Smooth muscle cell (in vitro differentiated cells): ENCODE results near the gene IFTAP. TPM values are rescaled to one million over a fixed set of nuclear protein-coding genes. Genes with fewer than 3 reads are reported as not detected.

Experiments
- DNase-seq: peaks from one replicate; lab custom pipeline; 2025; ENCODE audit not compliant: unreplicated experiment; lab: John Stamatoyannopoulos, UW
- H2AFZ ChIP-seq: fragments of 200-600 bp; sonication (generic); 2 replicates; pipeline ENCODE4 v1.6.0; 2016; ENCODE audit warnings: antibody characterized with exemption, low read depth, mild to moderate bottlenecking
- H3F3A ChIP-seq: fragments of 200-600 bp; sonication (generic); 2 replicates; pipeline ENCODE4 v1.6.0; 2017; ENCODE audit warnings: antibody characterized with exemption, low read depth
- H3K27ac ChIP-seq: fragments of 200-600 bp; sonication (generic); 2 replicates; pipeline ENCODE4 v1.5.1; 2016; ENCODE audit warnings: low read depth, mild to moderate bottlenecking
- H3K27me3 ChIP-seq: fragments of 200-600 bp; sonication (generic); 2 replicates; pipeline ENCODE4 v1.6.1; 2016; ENCODE audit warnings: low read depth, mild to moderate bottlenecking
- H3K36me3 ChIP-seq: fragments of 200-600 bp; sonication (generic); 2 replicates; pipeline ENCODE4 v1.5.1; 2016; ENCODE audit warnings: low read depth
- H3K4me1 ChIP-seq: fragments of 200-600 bp; sonication (generic); 2 replicates; pipeline ENCODE4 v1.5.1; 2016; ENCODE audit warnings: low read depth
- H3K4me2 ChIP-seq: fragments of 200-600 bp; sonication (generic); 2 replicates; pipeline ENCODE4 v1.6.0; 2016; ENCODE audit warnings: mild to moderate bottlenecking
- H3K4me3 ChIP-seq: fragments of 200-600 bp; sonication (generic); 2 replicates; pipeline ENCODE4 v1.5.1; 2016; ENCODE audit warnings: mild to moderate bottlenecking
- H3K79me2 ChIP-seq: fragments of 200-600 bp; sonication (generic); 2 replicates; pipeline ENCODE4 v1.6.0; 2016; ENCODE audit warnings: low read depth, mild to moderate bottlenecking
- H3K9ac ChIP-seq: fragments of 200-600 bp; sonication (generic); 2 replicates; pipeline ENCODE4 v1.6.0; 2016; ENCODE audit warnings: low read depth
- H3K9me3 ChIP-seq: fragments of 200-600 bp; sonication (generic); replicated peaks from 2 replicates; pipeline ENCODE4 v1.5.1; 2016; ENCODE audit warnings: low read depth
- H4K20me1 ChIP-seq: fragments of 200-600 bp; sonication (generic); 2 replicates; pipeline ENCODE4 v1.6.0; 2016; ENCODE audit warnings: low read depth
- CTCF ChIP-seq: fragments of 200-600 bp; sonication (generic); IDR thresholded peaks from 2 replicates; pipeline ENCODE4 v1.5.1; 2017; ENCODE audit warnings: borderline replicate concordance, mild to moderate bottlenecking, antibody characterized with exemption; ENCODE audit not compliant: insufficient read depth, poor library complexity, severe bottlenecking
- WGBS: methylation state at CpG from one replicate; pipeline ENCODE4 v1.1.7; 2016; ENCODE audit warnings: low lambda C conversion rate; 5-methylcytosine and 5-hydroxymethylcytosine counted together
- polyA plus RNA-seq: library from polyadenylated mRNA; unstranded; fragments of >200 nt; fragmentation: Nextera tagmentation; extraction: Ambion mirVana; gene quantifications from 2 replicates; pipeline ENCODE4 v1.2.1, GENCODE V29; 2016
- total RNA-seq: library from RNA; depleted of rRNA; stranded (reverse); fragments of >200 nt; gene quantifications from 2 replicates; pipeline ENCODE4 v1.2.3, GENCODE V29; 2014

Gene IFTAP
- total and polyA plus RNA-seq, 2 experiments from 2014 or later = 17.8 to 33.1 TPM

GRCh38 chr11:36608491-36609199 lies 14.3 kb downstream of the IFTAP start:
- Histone ChIP-seq H3K4me3 (no peak overlapping the region), H3K36me3 (no peaks in the 10 kb centered on the region), H3K27me3 (no peaks in the 10 kb centered on the region), H2AFZ (no peak overlapping the region), H3K4me2 (no peak overlapping the region), H3K9ac (no peak overlapping the region), H3K9me3 (no peaks in the 10 kb centered on the region), H3K27ac (no peak overlapping the region), H3K4me1 (no peaks in the 10 kb centered on the region), H3K79me2 (no peaks in the 10 kb centered on the region), H4K20me1 (no peaks in the 10 kb centered on the region), H3F3A (no peaks in the 10 kb centered on the region)
- no peak for TF ChIP-seq CTCF
- no peak for DNase-seq
- 96% methylated on average over 1 of the region's 1 CpG for WGBS

GRCh38 chr11:36609383-36609782 lies 15.1 kb downstream of the IFTAP start:
- Histone ChIP-seq H3K9ac (no peak overlapping the region), H3K79me2 (no peaks in the 10 kb centered on the region), H3K9me3 (no peaks in the 10 kb centered on the region), H2AFZ (no peak overlapping the region), H3K4me3 (no peak overlapping the region), H3K36me3 (no peaks in the 10 kb centered on the region), H4K20me1 (no peaks in the 10 kb centered on the region), H3K27ac (no peak overlapping the region), H3F3A (no peaks in the 10 kb centered on the region), H3K4me1 (no peaks in the 10 kb centered on the region), H3K4me2 (no peak overlapping the region), H3K27me3 (no peaks in the 10 kb centered on the region)
- no peak for DNase-seq
- TF ChIP-seq CTCF = no peak
- 59% methylated on average over 2 of the region's 2 CpGs for WGBS

GRCh38 chr11:36615826-36616225 lies 21.5 kb downstream of the IFTAP start:
- Histone ChIP-seq H3K79me2 (no peaks in the 10 kb centered on the region), H3K4me2 (no peak overlapping the region), H3K36me3 (no peaks in the 10 kb centered on the region), H3K4me1 (no peaks in the 10 kb centered on the region), H2AFZ (no peak overlapping the region), H3K27me3 (no peaks in the 10 kb centered on the region), H3K9ac (no peak overlapping the region), H3K9me3 (no peaks in the 10 kb centered on the region), H3K4me3 (no peak overlapping the region), H3K27ac (no peak overlapping the region), H3F3A (no peaks in the 10 kb centered on the region), H4K20me1 (no peaks in the 10 kb centered on the region)
- DNase-seq = no peak
- no peak for TF ChIP-seq CTCF
- 63% methylated on average over 3 of the region's 3 CpGs for WGBS
